ENCODE data around the gene SH3BP4.
A peak's percentile ranks its signal among the peaks of the same experiment; 100 is the strongest.

Gene SH3BP4

DNA sequence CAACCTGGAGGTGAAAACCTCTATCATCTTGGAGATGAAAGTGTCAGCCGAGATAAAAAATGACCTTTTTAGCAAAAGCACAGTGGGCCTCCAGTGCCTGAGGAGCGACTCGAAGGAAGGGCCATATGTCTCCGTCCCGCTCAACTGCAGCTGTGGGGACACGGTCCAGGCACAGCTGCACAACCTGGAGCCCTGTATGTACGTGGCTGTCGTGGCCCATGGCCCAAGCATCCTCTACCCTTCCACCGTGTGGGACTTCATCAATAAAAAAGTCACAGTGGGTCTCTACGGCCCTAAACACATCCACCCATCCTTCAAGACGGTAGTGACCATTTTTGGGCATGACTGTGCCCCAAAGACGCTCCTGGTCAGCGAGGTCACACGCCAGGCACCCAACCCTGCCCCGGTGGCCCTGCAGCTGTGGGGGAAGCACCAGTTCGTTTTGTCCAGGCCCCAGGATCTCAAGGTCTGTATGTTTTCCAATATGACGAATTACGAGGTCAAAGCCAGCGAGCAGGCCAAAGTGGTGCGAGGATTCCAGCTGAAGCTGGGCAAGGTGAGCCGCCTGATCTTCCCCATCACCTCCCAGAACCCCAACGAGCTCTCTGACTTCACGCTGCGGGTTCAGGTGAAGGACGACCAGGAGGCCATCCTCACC is 90.2 kb downstream of the SH3BP4 start:
- TF ChIP-seq CTCF (IDR thresholded peaks at IDR 0.05; ENCODE audit: insufficient read depth, low read depth, low read length, missing control alignments), result no peak
- no peak for DNase-seq (ENCODE audit: low read depth)
- no peak overlapping the region for H3K4me3 ChIP-seq (ENCODE audit: low read depth, low read length)

DNA sequence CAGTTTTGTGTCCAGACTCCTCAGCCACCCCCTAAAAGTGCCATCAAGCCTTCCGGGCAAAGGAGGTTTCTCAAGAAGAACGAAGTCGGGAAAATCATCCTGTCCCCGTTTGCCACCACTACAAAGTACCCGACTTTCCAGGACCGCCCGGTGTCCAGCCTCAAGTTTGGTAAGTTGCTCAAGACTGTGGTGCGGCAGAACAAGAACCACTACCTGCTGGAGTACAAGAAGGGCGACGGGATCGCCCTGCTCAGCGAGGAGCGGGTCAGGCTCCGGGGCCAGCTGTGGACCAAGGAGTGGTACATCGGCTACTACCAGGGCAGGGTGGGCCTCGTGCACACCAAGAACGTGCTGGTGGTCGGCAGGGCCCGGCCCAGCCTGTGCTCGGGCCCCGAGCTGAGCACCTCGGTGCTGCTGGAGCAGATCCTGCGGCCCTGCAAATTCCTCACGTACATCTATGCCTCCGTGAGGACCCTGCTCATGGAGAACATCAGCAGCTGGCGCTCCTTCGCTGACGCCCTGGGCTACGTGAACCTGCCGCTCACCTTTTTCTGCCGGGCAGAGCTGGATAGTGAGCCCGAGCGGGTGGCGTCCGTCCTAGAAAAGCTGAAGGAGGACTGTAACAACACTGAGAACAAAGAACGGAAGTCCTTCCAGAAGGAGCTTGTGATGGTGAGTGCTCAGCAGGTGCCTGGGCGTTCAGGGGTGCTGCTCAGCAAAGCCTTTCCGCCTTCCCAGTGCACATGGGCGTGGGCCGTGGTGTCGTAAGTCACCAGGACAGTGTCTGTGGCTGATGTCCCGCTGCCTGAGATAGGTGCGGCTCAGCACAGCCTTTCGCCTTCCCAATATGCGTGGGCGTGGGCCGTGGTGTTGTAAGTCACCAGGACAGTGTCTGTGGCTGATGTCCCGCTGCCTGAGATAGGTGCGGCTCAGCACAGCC is 91.0 kb downstream of the SH3BP4 start:
- no peak for DNase-seq (ENCODE audit: low read depth)
- no peak for TF ChIP-seq CTCF (IDR thresholded peaks at IDR 0.05; ENCODE audit: insufficient read depth, low read depth, low read length, missing control alignments)
- H3K4me3 ChIP-seq (ENCODE audit: low read depth, low read length), result no peak overlapping the region

- no peak for TF ChIP-seq CTCF (IDR thresholded peaks at IDR 0.05; ENCODE audit: insufficient read depth, low read depth, low read length, missing control alignments)
- no peak overlapping the region for H3K4me3 ChIP-seq (ENCODE audit: low read depth, low read length)
- DNase-seq (ENCODE audit: low read depth), result no peak
Measured at GRCh38 chr2:235043762-235044500, 92.1 kb downstream of the SH3BP4 start.

- DNase-seq (ENCODE audit: low read depth), result no peak
- no peak for TF ChIP-seq CTCF (IDR thresholded peaks at IDR 0.05; ENCODE audit: insufficient read depth, low read depth, low read length, missing control alignments)
- H3K4me3 ChIP-seq (ENCODE audit: low read depth, low read length), result no peak overlapping the region
Measured at GRCh38 chr2:235044501-235045271, 92.9 kb downstream of the SH3BP4 start.

DNA sequence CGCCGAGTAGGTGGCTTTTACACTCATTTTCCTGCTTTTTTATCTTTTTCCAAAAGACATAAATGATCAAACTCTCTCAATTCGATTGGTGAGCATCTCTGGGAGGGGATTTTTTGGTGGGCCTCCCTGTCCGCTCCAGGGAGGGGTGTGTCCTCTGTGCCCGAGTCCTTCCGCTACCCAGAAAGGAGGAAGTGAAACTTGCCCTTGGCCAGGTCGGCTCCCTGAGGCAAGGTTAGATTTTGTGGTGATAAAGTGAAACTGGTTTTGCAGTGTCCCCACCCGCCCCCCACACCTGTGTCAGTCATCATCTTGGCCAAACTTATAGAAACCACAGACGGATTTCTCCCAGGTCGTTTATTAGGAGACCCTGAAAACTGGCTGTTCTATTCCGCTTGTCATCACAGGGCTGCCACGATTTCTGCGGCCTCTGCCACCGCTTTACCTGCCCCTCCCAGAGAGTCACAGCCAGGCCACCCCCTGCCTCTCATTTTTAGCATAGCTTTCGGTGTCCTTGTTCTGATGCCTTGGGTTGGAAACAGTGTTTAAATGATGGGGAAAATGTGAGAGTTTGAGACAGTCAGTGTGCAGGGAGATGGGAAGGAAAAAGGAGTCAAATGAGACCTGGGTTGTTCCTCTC is 93.6 kb downstream of the SH3BP4 start:
- no peak for TF ChIP-seq CTCF (IDR thresholded peaks at IDR 0.05; ENCODE audit: insufficient read depth, low read depth, low read length, missing control alignments)
- peak; percentile 65 for DNase-seq (ENCODE audit: low read depth)
- no peak overlapping the region for H3K4me3 ChIP-seq (ENCODE audit: low read depth, low read length)

GRCh38 chr2:235045973-235046343 is 94.1 kb downstream of the SH3BP4 start:
- no peak for DNase-seq (ENCODE audit: low read depth)

More at GRCh38 chr2:235045973-235046343, 94.1 kb downstream of the SH3BP4 start:
- H3K4me3 ChIP-seq (ENCODE audit: low read depth, low read length), result no peak overlapping the region
- no peak for TF ChIP-seq CTCF (IDR thresholded peaks at IDR 0.05; ENCODE audit: insufficient read depth, low read depth, low read length, missing control alignments)

All from GM12865 (cell line).